GM12872 (cell line): ENCODE measurements around the gene MYO5B.

Source experiments
- CTCF ChIP-seq: IDR thresholded peaks from 3 replicates; pipeline ENCODE4 v1.5.1; 2011; ENCODE audit warnings: low read depth, mild to moderate bottlenecking, low read length, moderate library complexity; ENCODE audit not compliant: insufficient read depth

MYO5B gene

DNA sequence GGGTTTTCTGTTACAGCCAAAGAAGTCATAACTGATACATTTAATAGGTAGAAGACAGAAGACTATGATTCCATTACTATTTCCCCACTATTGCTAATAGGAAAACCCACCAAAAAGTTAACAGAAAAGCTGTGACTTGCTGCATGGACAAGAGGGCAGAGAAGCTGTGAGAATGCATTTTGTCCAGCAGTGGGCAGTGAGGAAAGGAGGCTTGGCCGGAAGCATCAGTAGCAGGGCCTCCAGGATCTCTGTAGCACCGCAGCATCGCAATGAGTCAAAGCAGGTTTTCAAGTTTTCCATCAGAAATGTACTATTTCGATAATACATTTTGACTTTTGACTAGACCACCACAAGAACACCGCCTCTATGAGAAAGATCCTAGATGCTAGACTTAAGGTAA, 24.9 kb downstream of the MYO5B start:
- no peak for TF ChIP-seq CTCF

GRCh38 chr18:50169149-50169548, 25.8 kb downstream of the MYO5B start:
- TF ChIP-seq CTCF, result no peak

DNA sequence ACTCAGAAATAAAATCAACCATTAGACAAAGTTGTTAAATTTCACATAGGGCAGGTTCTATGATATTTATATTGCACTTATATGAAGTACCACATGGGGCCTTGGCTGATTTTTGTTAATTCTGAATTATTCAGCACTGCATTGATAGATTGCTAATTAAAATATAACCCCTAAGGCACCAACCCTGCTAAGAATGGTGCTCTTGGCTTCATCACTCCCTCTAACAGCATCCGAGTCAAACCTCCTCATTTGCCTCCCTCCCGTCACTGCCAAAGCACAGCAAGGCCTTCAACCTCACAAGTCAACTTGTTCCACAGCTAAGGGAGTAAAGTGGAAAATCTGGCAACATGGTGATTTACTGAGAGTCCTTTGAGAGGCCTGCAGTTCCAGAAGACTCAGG, 27.0 kb downstream of the MYO5B start:
- TF ChIP-seq CTCF, result no peak

DNA sequence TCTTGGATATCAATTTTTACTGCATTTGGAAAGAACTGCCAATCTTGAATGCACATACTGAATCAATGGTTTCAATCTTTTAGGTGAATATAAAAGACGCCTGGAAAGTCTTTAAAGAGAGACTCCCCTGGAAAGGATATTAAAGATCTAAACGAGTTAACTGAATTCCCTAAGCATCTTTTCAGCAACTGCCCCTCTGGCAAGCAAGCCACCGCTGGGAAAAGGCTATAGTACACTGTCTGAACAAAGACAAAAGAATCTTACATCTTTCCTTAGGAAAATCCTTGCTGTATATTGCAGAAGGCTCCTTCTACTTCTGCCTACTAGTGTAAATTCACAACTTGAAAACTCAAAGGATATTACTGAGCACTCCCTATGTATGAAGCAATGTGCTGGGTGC, 28.0 kb downstream of the MYO5B start:
- no peak for TF ChIP-seq CTCF

DNA sequence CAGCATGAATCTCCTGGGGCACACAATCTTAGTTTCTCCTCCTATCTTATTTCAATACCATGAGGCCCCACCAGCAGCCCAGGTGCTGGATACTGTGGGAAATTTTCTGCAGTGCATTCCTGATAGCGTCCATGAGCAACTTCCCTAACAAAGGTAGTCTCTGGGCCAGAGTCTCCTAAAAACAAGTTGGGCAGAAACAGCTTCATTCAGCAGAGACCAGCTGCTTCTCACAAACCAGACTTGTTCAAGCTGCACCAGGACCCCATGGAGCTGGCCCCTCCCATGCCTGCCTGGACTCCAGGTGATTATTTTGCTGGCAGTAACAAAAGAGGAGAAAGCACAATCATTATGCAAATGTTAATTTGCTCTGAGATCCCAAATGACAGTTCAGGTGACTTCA, 31.4 kb downstream of the MYO5B start:
- TF ChIP-seq CTCF, result no peak

DNA sequence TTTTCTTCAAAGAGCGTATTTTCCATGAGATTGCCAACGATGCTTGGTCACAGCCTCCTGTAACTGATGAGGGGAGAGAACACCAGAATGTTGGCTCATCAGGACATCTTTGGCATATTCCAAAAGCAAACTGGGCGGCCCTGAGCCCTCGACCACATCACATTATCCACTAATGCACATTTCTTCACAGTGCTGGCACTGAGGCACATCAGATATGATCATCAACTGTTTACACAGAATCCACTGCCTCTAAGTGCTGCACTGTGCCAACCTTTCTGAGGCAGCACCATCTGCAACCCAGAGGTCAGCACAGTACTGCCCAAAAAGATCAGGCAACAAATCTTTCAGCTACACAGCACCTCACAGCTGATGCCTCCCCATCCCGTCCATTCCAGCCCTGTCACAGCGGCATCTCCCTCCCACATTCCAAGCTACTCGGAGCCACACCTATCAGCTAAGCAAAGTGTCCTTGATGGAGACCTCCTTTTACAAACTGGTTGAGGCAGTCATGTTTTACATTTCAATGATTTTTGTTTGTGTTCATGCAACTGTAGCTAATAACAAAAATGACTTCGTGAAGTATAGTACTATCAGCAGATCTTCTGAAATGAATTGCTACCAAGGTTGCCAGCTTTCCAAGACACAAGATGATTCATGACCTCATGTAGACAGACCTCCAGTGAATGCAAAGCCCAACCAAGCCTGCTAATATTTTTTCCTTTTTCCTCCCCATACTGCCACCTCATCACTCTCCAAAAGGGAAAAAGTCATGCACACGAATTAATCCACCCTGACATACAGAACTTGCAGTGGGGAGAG, 32.3 kb downstream of the MYO5B start:
- TF ChIP-seq CTCF, result no peak

GRCh38 chr18:50161597-50162205, 33.2 kb downstream of the MYO5B start:
- no peak for TF ChIP-seq CTCF
